Fibroblast of mammary gland (primary cell): ENCODE results near the gene MAG.
A peak's percentile ranks its signal among the peaks of the same experiment; 100 is the strongest.

ENCODE experiments used
- DNase-seq: peaks from one replicate; pipeline ENCODE4 v3.0.0-alpha.2; 2010; ENCODE audit warnings: low read depth
- H3K4me3 ChIP-seq: 2 replicates; pipeline ENCODE4 v1.5.1; 2011; ENCODE audit warnings: low read depth, mild to moderate bottlenecking, low read length, moderate library complexity; ENCODE audit not compliant: control insufficient read depth
- TF ChIP-seq, protein P1 (sequence below): conservative IDR thresholded peaks from 2 replicates; pipeline ENCODE4 v1.5.1; 2011; ENCODE audit warnings: low read depth, low read length, inconsistent platforms; ENCODE audit not compliant: control insufficient read depth, insufficient read depth

Gene MAG

DNA sequence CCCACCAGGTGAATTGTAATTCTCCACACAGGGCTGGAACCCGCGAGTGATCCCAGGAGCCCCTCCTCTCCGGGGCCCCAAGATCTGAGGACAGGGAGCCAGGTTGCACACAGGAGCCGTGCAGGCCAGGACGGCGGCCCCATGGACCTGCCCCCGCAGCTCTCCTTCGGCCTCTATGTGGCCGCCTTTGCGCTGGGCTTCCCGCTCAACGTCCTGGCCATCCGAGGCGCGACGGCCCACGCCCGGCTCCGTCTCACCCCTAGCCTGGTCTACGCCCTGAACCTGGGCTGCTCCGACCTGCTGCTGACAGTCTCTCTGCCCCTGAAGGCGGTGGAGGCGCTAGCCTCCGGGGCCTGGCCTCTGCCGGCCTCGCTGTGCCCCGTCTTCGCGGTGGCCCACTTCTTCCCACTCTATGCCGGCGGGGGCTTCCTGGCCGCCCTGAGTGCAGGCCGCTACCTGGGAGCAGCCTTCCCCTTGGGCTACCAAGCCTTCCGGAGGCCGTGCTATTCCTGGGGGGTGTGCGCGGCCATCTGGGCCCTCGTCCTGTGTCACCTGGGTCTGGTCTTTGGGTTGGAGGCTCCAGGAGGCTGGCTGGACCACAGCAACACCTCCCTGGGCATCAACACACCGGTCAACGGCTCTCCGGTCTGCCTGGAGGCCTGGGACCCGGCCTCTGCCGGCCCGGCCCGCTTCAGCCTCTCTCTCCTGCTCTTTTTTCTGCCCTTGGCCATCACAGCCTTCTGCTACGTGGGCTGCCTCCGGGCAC lies 59.6 kb downstream of the MAG start:
- TF ChIP-seq, protein P1, sequence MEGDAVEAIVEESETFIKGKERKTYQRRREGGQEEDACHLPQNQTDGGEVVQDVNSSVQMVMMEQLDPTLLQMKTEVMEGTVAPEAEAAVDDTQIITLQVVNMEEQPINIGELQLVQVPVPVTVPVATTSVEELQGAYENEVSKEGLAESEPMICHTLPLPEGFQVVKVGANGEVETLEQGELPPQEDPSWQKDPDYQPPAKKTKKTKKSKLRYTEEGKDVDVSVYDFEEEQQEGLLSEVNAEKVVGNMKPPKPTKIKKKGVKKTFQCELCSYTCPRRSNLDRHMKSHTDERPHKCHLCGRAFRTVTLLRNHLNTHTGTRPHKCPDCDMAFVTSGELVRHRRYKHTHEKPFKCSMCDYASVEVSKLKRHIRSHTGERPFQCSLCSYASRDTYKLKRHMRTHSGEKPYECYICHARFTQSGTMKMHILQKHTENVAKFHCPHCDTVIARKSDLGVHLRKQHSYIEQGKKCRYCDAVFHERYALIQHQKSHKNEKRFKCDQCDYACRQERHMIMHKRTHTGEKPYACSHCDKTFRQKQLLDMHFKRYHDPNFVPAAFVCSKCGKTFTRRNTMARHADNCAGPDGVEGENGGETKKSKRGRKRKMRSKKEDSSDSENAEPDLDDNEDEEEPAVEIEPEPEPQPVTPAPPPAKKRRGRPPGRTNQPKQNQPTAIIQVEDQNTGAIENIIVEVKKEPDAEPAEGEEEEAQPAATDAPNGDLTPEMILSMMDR, result no peak
- DNase-seq, result no peak
- H3K4me3 ChIP-seq, result no peak overlapping the region

DNA sequence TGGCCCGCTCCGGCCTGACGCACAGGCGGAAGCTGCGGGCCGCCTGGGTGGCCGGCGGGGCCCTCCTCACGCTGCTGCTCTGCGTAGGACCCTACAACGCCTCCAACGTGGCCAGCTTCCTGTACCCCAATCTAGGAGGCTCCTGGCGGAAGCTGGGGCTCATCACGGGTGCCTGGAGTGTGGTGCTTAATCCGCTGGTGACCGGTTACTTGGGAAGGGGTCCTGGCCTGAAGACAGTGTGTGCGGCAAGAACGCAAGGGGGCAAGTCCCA lies 60.2 kb downstream of the MAG start:
- DNase-seq, result no peak
- TF ChIP-seq, protein P1, result no peak
- no peak overlapping the region for H3K4me3 ChIP-seq

DNA sequence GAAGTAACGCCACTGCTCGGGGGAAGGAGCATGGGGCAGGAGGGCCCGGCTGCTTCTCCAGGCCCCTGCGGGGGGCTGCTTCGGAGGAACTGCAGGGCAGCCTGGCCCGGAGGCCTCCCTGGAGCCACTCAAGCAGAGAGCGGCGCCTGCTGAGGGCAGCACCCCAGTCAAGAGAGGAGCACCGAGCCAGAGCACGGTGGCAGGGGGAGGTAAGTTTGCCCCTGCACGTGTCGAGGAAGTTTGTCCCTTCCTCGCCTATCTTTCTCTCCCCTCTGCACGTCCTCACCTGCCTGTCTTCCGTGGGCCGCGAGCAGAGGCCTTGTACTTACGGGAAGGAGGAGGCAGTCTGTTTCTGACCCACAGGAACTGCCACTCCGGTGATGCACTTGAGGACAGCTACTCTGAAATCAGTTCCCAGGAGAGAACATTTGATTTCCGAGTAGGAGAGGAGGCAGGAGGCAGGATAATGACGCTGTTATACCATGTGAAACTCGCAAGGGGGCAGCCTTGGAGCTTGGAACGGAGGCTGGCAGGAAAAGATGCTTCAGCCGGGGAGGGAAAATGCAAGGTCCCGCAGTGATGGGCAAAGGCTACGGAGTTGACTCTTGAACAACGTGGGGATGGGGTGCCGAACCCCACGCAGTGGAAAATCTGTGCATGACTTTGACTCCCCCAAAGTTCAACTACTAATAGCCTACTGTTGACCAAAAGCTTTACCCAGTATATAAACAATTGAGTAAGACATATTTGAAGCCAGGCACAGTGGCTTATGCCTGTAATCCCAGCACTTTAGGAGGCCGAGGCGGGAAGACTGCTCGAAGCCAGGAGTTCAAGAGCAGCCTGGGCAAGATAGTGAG lies 60.7 kb downstream of the MAG start:
- no peak overlapping the region for H3K4me3 ChIP-seq
- DNase-seq, result peak; percentile 70
- TF ChIP-seq, protein P1, result peak; percentile 84

DNA sequence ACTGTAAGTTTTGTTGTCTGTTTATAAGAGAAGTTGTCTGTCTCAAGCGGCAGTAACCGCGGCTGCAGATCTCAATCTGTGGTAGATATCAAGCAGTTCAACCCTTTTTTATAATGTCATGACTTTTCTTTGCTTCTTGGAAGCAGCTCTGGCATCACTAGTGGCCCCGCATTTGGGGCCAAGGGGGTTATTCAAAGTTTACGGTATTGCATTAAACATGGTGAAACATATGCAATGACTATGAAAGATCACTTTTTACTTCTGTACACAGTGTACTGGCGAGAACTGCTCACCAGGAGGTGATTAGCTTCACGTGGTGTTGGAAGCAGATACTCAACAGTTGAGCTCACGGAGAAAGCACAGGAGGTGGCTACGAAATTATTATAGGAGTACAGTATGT lies 61.7 kb downstream of the MAG start:
- TF ChIP-seq, protein P1, result no peak
- DNase-seq, result peak; percentile 19
- no peak overlapping the region for H3K4me3 ChIP-seq

DNA sequence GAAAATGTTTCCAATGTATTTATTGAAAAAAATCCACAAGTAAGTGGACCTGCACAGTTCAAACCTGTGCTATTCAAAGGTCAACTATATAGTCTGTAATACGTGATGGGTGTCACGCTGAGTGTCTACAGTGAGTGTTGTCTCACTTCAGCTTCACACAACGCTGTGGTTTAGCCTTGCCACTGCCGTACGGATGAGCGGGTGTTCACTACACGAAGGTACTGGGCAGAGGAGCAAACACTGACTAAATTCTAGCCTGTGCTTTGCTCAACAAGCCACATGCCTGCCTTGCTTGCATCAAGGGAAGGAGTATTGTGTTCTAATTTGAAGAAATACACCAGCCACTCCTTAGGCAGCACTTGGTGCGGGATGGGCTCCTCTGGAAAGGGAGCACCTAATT lies 62.9 kb downstream of the MAG start:
- no peak for DNase-seq
- no peak overlapping the region for H3K4me3 ChIP-seq
- TF ChIP-seq, protein P1, result no peak

DNA sequence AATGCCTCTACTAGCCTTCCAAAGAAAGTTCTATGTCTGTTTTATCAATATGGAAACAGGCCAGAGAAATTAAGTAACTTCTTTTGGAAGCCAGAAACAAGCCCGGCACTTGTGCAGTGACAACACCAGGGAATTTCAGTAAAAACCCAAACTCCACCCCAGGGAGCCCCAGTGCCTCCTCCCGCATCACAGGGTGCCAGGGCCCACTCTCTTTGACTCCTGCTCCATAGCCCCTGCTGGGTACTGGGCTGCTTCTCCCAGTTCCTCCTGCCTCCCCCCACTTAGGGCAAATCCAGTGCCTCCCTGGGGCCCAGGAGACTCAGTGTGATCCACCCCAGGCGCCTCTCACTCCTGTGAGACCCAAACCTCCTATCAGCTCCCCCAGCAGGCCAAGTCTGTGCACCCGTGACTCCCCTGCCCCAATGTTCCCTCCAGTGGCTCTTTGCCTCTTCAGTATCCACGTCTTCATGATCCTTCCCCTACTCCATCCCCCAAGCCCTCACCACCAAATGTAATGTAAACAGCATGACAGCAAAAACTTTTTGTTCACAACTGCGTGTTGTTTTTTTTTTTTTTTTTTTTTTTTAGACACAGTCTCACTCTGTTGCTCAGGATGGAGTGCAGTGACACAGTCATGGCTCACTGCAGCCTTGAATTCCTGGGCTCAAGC lies 64.0 kb downstream of the MAG start:
- no peak overlapping the region for H3K4me3 ChIP-seq
- no peak for DNase-seq
- TF ChIP-seq, protein P1, result no peak
